Choroid plexus epithelial cell (primary cell): ENCODE results near the gene REXO1.
"Not testable (repeated sequence)": the region's sequence is repeated elsewhere in the genome, so short reads cannot be mapped to it uniquely, and the experiment has no call there.

Experiments
- DNase-seq: peaks from one replicate; pipeline ENCODE4 v3.0.0-alpha.2; 2010; ENCODE audit warnings: low read depth
- H3K4me3 ChIP-seq: 2 replicates; pipeline ENCODE4 v1.5.1; 2011; ENCODE audit warnings: low read depth, mild to moderate bottlenecking, control low read depth, low read length, moderate library complexity
- TF ChIP-seq, protein P1 (sequence below): conservative IDR thresholded peaks from 2 replicates; pipeline ENCODE4 v1.5.1; 2011; ENCODE audit warnings: low read depth, mild to moderate bottlenecking, control low read depth, inconsistent platforms, low read length, moderate library complexity

Gene REXO1

DNA sequence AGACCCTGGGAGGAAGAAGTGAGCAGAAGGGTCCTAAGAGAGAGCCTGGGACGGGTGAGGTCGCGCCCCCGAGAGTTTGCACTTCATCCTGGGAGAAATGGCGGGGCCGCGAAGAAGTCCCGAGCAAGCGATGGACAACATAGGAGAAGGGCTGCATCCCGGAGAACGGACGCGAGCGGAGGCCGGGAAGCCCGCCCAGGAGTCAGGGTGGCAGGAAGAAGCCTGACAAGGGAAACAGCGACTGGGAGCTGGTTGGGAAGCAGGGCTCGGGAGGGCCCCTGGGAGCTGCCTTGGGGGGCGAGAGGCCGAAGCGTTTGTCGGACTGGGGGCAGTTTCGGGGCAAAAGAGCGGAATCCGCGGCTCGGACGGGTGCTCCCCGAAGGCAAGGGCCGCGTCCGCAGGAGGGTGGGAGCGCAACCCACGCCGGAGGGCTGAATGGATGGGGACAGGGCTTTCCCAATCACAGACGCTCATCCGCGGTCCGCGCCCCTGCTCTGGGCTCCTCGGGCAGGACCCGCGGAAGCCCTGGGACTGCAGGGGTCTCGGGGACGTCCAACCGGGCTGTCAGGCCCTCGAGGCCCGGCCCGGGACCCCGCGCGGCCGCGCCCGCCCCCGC lies 36.5 kb upstream of the REXO1 start:
- no peak for DNase-seq
- H3K4me3 ChIP-seq: peak overlapping the region; percentile 88
- TF ChIP-seq, protein P1, sequence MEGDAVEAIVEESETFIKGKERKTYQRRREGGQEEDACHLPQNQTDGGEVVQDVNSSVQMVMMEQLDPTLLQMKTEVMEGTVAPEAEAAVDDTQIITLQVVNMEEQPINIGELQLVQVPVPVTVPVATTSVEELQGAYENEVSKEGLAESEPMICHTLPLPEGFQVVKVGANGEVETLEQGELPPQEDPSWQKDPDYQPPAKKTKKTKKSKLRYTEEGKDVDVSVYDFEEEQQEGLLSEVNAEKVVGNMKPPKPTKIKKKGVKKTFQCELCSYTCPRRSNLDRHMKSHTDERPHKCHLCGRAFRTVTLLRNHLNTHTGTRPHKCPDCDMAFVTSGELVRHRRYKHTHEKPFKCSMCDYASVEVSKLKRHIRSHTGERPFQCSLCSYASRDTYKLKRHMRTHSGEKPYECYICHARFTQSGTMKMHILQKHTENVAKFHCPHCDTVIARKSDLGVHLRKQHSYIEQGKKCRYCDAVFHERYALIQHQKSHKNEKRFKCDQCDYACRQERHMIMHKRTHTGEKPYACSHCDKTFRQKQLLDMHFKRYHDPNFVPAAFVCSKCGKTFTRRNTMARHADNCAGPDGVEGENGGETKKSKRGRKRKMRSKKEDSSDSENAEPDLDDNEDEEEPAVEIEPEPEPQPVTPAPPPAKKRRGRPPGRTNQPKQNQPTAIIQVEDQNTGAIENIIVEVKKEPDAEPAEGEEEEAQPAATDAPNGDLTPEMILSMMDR: no peak

DNA sequence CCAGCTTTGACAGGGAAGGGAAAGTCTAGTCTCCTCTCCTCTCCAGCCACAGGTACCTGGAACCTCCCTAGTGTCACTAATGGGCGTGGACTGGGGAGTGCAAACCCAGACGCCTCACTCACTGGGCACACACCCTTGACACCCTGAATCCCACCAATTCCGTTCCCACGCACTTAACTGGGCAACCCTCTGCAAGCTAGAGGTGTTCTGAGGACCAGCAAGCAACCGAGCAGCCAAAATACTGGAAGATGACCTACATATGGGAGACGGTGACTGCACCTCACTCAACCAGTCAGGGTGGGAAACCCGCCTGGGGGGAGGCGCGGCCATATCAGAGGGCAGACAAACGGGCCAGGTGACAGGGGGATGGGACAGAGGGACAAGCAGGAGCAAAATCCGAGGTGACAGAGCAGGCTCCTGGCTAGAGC lies 36.0 kb upstream of the REXO1 start:
- DNase-seq: no peak
- H3K4me3 ChIP-seq: peak overlapping the region; percentile 88
- TF ChIP-seq, protein P1: no peak

DNA sequence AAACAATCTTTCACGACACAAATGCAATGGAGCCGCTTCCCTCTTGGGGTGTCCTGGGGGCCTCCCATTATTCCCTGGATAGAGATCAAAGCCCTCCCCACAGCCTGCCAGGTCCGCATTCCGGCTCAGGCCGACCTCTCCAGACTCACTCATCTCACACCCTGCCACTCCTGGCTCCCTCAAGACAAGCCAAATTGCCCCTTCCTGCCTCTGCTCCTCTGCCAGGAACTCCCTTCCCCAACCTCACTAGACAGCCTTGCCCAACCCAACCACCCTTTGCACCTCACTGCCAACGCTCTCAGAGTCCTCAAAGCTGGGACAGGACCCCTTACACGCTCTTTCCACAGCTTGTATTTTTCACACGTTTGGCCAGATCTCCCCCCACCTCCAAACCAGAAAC lies 35.5 kb upstream of the REXO1 start:
- H3K4me3 ChIP-seq: peak overlapping the region; percentile 88
- DNase-seq: no peak
- TF ChIP-seq, protein P1: no peak

DNA sequence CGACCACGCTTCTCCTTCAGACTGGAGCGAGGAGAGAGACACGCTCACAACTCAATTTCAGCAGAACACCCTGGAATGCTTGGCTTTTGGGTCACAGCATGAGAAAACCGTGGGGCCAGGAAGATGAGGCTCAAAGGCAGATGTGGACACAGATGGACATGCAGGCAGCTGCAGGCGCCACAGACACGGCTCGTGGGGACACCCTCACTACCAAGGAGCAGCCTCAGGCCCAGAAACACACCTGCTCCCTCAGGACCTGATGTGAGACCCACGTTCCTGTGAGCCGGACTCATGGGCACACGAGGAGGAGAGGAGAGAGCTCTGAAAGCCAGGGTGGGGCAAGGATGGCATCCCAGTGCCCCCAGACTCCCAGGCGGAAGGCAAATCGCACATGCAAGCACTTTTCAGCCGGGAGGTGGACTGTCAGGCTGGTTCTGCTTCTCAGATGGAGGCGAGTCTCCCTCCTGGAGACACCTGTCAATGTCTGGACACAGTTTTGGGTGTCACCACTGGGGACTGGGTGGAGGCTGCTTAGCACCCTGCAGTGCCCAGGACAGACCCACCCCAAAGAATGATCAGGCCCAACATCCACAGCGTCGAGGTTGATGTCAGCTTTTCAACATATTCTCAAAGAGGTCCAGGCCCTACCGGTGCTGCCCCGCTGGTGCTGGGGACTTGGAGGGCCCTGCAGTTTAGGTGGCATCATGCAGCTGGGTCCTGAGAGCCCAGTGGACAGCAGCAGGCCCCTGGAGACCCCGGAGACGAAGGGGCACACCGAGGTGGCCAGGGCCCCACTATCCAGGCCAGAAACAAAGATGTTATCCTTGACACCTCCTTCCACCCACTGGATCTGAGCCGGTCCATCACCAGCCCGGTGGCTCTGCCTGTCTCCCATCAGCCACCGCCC lies 34.8 kb upstream of the REXO1 start:
- DNase-seq: no peak
- H3K4me3 ChIP-seq: peak overlapping the region; percentile 8
- TF ChIP-seq, protein P1: no peak

DNA sequence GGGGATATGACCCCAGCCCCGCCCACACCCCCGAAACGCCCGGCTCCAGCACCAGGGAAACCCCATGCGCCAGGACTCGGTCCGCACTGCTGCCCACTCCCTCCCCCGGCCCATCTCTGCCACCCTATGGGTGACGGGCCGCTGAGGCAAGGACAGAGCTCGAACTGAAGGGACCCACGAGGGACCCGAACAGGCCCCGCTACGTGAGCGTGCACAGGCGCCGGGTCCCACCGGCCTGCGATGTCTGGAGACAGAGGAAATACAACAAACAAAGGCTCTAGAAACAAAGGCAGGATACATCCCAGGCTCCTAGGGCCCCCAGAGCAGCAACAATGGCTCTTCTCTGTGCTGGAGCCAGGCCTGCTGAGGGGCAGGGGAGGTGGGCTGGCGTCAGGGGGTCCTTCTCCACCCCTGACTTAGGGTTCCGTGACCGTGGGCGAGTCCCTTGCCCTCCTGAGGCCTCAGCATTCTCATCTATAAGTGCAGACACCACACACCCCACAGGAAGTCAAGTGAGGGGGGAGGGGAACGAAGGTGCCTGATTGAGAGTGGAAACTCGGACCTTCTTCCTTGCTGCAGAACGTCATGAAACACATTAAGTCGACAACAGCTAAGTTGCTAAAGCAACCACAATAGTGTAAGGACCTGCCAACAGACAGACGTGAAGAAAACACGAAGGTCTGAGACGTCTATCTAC lies 34.0 kb upstream of the REXO1 start:
- TF ChIP-seq, protein P1: no peak
- no peak for DNase-seq
- no peak overlapping the region for H3K4me3 ChIP-seq

DNA sequence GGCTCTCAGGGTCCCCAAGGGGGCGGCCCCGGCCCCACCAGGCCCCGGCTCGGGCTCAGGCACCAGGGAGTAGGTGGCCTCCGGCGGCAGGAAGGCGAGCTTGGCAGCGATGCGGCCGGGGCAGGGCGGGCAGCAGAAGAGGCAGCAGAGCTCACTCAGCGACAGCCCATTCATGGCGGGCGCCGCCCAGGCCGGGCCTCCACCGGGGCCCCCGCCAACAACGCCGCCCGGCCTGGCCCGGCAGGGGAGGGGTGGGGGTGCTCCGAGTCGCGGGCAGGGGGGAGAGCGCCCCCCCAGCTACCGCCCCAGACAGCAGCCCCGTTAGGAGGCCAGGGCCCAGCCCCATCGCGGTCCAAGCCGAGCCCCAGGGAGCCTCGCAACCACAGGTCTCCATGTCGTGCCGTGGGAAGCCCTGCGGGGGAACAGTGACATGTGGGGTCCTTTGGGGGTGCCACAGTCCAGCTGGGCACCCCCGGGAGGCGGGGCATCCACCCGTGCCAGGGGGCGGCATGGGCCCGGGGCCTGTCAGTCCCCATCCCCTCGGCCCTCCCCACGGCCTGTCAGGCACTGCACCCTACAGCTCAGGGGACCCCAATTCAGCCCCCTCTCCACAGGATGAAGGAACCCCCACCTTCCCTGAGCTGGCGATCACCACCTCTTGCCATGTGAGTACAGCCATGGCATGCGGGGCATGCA lies 33.3 kb upstream of the REXO1 start:
- DNase-seq, H3K4me3 ChIP-seq: not testable (repeated sequence)
